NOMO-1 (cell line): Measurements from ENCODE around the gene EFNA5.
A peak's percentile ranks its signal among the peaks of the same experiment; 100 is the strongest.

Experiments
- DNase-seq, 2 experiments: peaks; one replicate each; lab custom pipeline; 2025; ENCODE audit not compliant: unreplicated experiment in 2 of 2; lab: John Stamatoyannopoulos, UW

EFNA5 gene

GRCh38 chr5:107652408-107652807, 18.3 kb downstream of the EFNA5 start:
- no peak for DNase-seq

DNA sequence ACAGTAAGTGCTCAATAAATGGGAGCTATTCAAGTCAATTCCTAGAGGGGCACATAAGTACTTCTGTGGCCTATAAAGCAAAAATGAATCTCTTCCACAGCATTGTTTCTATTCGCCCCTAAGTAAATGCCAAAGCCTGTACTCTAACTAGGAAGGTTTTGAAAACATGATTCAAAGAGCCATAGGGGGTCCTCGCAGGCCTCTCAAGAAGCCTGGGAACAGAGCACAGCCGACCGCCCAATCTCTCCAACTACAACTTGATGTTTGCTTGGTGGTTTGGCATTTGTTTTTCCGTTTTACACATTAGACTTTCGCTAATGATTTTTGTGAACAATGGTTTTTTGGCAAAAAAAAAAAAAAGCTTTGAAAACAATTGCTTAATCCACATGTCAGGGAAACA, 19.4 kb downstream of the EFNA5 start:
- DNase-seq, result no peak

- DNase-seq, result no peak
Observed at GRCh38 chr5:107646418-107646817, 24.3 kb downstream of the EFNA5 start.

GRCh38 chr5:107640568-107640967, 30.2 kb downstream of the EFNA5 start:
- DNase-seq, result no peak

GRCh38 chr5:107639990-107640389, 30.7 kb downstream of the EFNA5 start:
- no peak for DNase-seq

DNA sequence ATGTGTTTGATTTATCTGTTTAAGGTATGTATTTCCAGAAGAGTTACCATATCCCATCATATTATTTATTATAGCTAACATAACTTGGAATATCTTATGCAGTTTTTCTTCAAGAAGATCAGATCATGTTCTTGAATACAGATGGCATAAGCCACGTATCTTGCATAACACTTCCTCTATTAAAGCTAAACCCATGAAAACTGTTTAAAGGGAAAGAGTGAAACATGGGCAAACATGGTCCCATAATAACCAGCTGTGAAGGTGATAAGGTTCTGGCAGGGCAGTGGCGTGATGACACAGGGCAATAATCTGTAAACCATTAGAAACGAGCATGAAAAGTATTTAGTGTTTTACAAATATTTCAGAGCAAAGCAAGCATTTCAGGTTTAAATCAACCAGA, 34.2 kb downstream of the EFNA5 start:
- peak in 1 of 2 experiments; percentile 5 for DNase-seq

- no peak for DNase-seq
Observed at GRCh38 chr5:107636068-107636467, 34.7 kb downstream of the EFNA5 start.

DNA sequence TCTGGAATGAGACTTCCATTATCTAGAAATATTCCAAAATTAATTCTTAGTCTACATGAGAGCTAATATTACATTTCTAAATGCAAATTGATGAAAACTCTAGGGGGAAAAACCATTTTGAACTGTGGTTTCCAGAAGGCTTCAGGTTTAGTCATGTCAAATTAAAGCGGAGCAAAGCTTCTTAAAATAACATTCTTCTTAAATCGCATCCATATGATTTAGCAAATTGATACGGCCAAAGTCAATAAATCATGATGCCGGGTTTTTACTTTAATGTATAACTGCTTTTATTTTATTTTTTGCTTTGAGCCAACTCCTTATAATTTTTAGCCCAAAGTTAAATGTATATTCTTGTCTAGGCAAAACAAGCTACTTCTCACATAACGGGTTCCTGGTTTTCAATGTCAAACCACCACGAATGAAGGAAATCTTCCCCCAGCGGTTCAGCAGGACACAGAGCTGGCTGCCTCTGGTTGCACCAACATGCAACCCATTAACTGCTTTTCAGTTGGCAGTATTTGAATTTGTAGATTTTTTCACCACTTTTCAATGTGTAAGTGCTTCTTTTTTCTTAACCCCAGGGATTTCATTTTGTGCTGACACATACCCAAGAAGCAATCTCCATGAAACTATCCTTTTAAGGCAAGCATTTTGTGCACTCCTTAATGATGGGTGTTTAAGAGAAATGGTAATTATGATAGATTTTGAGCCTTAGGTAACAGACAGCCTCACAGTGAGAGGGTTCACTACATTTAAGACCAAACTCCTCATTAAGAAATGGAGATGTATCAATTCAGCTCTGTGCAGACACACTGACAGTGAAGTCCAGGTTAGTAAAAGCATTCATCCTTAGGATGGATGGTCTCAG, 35.5 kb downstream of the EFNA5 start:
- no peak for DNase-seq

GRCh38 chr5:107633171-107633901, 37.4 kb downstream of the EFNA5 start:
- DNase-seq, result peak; percentile 9 to 33

- no peak for DNase-seq
Observed at GRCh38 chr5:107631805-107632362, 38.9 kb downstream of the EFNA5 start.

GRCh38 chr5:107630184-107630583, 40.6 kb downstream of the EFNA5 start:
- no peak for DNase-seq

- no peak for DNase-seq
Observed at GRCh38 chr5:107624235-107624634, 46.5 kb downstream of the EFNA5 start.

- no peak for DNase-seq
Observed at GRCh38 chr5:107621089-107621488, 49.6 kb downstream of the EFNA5 start.

GRCh38 chr5:107619781-107620180, 51.0 kb downstream of the EFNA5 start:
- no peak for DNase-seq

GRCh38 chr5:107618242-107618641, 52.5 kb downstream of the EFNA5 start:
- DNase-seq, result no peak

- DNase-seq, result no peak
Observed at GRCh38 chr5:107617052-107617451, 53.7 kb downstream of the EFNA5 start.

DNA sequence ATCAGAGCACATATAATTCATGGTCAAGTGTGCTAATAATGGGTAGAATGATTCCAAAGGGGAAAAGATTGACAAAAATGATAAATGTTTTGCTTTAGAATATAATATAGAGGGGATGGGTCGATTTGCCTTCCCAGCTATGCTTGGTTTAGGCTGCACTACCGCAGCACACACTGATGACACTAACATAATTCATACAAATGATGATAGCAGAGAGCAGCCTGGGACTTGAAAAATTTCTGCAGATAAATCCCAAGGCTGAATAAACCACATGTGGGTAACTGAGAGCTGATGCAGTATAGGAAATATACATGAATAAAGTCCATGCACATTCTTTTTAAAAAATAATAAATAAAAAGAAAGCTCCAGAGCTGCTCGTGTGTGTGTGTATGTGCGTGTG, 54.5 kb downstream of the EFNA5 start:
- no peak for DNase-seq

- no peak for DNase-seq
Observed at GRCh38 chr5:107615299-107615817, 55.4 kb downstream of the EFNA5 start.

DNA sequence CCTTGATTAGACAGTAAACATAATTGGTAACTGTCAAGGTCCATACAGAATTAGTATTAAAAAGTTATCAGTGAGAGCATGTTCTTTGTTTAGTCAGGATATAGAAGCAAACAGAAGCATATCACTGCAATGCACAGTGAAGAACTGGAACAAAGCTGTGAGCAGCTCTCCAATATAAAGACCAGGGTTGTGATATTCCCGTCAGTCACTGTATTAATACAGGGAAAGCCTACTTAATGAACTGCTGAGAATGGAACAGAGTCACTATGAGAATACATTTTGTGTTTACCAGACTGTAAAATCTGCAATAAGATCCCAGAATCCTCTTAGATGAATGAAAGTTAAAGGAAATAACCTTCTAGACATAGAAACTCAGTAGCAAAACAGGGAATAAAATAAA, 58.2 kb downstream of the EFNA5 start:
- no peak for DNase-seq

- no peak for DNase-seq
Observed at GRCh38 chr5:107610798-107611197, 59.9 kb downstream of the EFNA5 start.

DNA sequence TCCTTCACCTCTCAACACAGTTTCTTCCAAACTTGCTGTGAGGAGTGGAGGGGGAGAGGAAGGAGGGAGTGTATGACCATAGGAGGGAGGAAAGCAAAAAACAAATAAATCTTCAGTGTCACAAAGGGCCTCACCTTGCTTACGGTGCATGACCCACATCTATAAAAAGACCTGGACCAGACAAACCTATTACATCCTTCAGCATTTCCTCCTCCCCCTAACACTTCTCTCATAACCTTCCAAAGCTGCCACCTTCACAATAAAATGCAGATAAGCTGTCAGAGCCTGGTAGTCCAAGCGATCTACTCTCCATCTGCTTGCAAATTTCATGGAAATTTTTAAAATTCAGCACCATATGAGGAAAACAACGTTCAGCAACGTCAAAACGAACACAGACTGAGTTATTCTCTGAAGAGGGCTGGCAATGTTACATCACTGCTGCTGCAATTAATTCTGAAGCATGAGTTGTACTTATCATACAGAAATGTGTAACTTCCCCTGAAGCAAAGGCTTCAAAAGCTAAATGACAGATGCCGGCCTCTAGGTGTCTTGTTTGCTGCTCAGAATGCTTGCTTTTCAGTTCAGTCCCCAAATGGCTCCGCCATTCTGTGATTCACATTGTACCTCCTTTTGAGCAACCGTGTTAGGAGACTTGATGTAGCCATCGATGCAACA, 62.9 kb downstream of the EFNA5 start:
- no peak for DNase-seq
